ENCODE results near the gene FA2H.
"Not testable (repeated sequence)": the region's sequence is repeated elsewhere in the genome, so short reads cannot be mapped to it uniquely, and the experiment has no call there.

The FA2H gene

DNA sequence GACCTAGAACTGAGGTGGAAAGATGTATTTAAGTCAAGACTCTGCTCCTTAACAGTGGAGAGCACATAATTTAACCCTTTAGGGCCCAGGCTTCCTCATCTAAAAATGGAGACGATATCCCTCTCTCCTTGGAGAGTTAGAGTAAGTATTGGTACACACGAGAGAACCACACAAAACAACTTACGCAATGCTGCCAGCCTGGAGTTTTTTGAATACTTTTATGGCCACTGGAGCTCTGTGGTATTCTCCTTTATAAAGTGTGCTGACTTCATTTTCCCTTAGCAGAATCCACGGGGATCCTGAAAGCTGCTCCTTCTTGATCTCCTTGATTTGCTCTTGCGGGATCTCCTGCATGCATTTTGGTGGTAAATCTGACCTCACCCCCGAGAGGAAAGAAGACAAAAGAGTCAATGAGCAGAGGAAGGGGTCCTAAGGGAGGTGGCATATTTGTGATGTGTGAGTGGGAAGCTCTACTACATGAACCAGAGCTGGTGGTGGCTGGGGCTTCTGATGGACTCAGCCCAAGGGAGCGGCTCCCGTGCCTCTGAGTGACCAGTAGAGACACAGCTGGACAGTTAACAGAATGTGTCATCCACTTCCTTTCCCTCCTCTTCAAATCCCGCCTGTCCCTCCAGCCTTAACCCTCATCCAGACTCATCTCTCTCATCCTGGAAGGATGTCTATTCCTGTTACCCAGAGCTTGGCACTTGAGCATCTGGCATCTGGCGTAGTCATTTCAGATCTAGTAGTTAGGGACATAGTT lies 83.3 kb downstream of the FA2H start:
- ChIA-PET CTCF (interaction anchor here (0.9 kb wide), 1 partner anchor 25 kb away, joined by 3 read pairs; no protein-coding TSS in a partner anchor), POLR2A (interaction anchor here (0.6 kb wide), 1 partner anchor 134 kb away, joined by 3 read pairs; no protein-coding TSS in a partner anchor)
- Histone ChIP-seq H3K4me3 (ENCODE audit: control insufficient read depth in 1 of 7, extremely low read depth in 1 of 7, insufficient read depth in 4 of 7, low read depth in 2 of 7, low read length in 6 of 7) (no peak overlapping the region), H3K27me3 (replicated peaks in 2 of 5; ENCODE audit: control insufficient read depth in 4 of 5, insufficient read depth in 5 of 5, low read length in 4 of 5) (no peaks in the 10 kb centered on the region), H3K9me3 (ENCODE audit: control extremely low read depth in 1 of 5, control insufficient read depth in 4 of 5, insufficient read depth in 2 of 5, low read depth in 1 of 5, low read length in 4 of 5) (no peaks in the 10 kb centered on the region), H3K36me3 (ENCODE audit: control insufficient read depth in 4 of 4, insufficient read depth in 4 of 4, low read length in 3 of 4) (peaks cover 12 to 63% (median 42%) of the 10 kb centered on the region in 4 experiments), H3K27ac (ENCODE audit: insufficient read depth in 1 of 2, low read depth in 1 of 2, low read length in 2 of 2, poor library complexity in 1 of 2, severe bottlenecking in 2 of 2) (no peak overlapping the region), H3K4me1 (ENCODE audit: control extremely low read depth in 1 of 4, control insufficient read depth in 4 of 4, insufficient read depth in 4 of 4, low read length in 3 of 4) (peaks cover 0 to 4% (median 4%) of the 10 kb centered on the region in 4 experiments)
- no peak for DNase-seq
- 96% methylated on average over 6 of the region's 10 CpGs for WGBS (ENCODE audit: insufficient coverage)

DNA sequence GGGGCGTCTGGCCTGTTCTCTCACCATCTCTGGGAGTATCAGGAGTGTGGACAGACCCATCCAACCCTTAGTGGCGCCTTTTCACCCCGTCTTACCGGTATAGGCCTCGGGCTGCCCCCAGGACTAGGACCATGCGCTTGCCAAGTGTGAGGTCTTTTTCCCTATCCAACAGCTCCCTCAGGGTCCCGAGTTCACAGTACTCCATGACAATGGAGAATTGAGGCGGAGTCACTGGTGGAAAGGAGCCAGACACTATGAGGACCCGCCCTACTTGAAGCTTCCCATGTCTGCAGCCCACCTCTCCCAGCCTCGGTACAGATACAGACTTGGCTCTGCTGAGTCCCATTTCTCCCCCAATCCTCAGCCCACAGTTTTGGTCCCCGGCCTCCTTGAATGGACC lies 92.1 kb downstream of the FA2H start:
- WGBS (ENCODE audit: insufficient coverage) = 95% methylated on average over 11 of the region's 11 CpGs
- H3K9me3 ChIP-seq (ENCODE audit: control extremely low read depth in 1 of 5, control insufficient read depth in 4 of 5, insufficient read depth in 2 of 5, low read depth in 1 of 5, low read length in 4 of 5) = no peaks in the 10 kb centered on the region
- peaks cover 0 to 5% (median 0%) of the 10 kb centered on the region in 4 experiments for H3K4me1 ChIP-seq (ENCODE audit: control extremely low read depth in 1 of 4, control insufficient read depth in 4 of 4, insufficient read depth in 4 of 4, low read length in 3 of 4)
- DNase-seq = no peak
- CTCF ChIA-PET = interaction anchor here (1.3 to 1.4 kb wide), 2 partner anchors 10 to 31 kb away, joined by 3 to 4 read pairs; no protein-coding TSS in a partner anchor
- peaks cover 12 to 68% (median 41%) of the 10 kb centered on the region in 4 experiments for H3K36me3 ChIP-seq (ENCODE audit: control insufficient read depth in 4 of 4, insufficient read depth in 4 of 4, low read length in 3 of 4)
- H3K4me3 ChIP-seq (ENCODE audit: control insufficient read depth in 1 of 7, extremely low read depth in 1 of 7, insufficient read depth in 4 of 7, low read depth in 2 of 7, low read length in 6 of 7) = no peak overlapping the region
- POLR2A ChIA-PET = no interaction called here
- H3K27me3 ChIP-seq (replicated peaks in 2 of 5; ENCODE audit: control insufficient read depth in 4 of 5, insufficient read depth in 5 of 5, low read length in 4 of 5) = no peaks in the 10 kb centered on the region
- no peak overlapping the region for H3K27ac ChIP-seq (ENCODE audit: insufficient read depth in 1 of 2, low read depth in 1 of 2, low read length in 2 of 2, poor library complexity in 1 of 2, severe bottlenecking in 2 of 2)

- Histone ChIP-seq H3K27me3 (replicated peaks in 2 of 5; ENCODE audit: control insufficient read depth in 4 of 5, insufficient read depth in 5 of 5, low read length in 4 of 5) (no peaks in the 10 kb centered on the region), H3K36me3 (ENCODE audit: control insufficient read depth in 4 of 4, insufficient read depth in 4 of 4, low read length in 3 of 4) (peaks cover 12 to 68% (median 44%) of the 10 kb centered on the region in 4 experiments), H3K27ac (ENCODE audit: insufficient read depth in 1 of 2, low read depth in 1 of 2, low read length in 2 of 2, poor library complexity in 1 of 2, severe bottlenecking in 2 of 2) (no peak overlapping the region), H3K9me3 (ENCODE audit: control extremely low read depth in 1 of 5, control insufficient read depth in 4 of 5, insufficient read depth in 2 of 5, low read depth in 1 of 5, low read length in 4 of 5) (no peaks in the 10 kb centered on the region), H3K4me3 (ENCODE audit: control insufficient read depth in 1 of 7, extremely low read depth in 1 of 7, insufficient read depth in 4 of 7, low read depth in 2 of 7, low read length in 6 of 7) (no peak overlapping the region), H3K4me1 (ENCODE audit: control extremely low read depth in 1 of 4, control insufficient read depth in 4 of 4, insufficient read depth in 4 of 4, low read length in 3 of 4) (peaks cover 0 to 5% (median 0%) of the 10 kb centered on the region in 4 experiments)
- no peak for DNase-seq
- CTCF ChIA-PET = interaction anchor here (1.0 kb wide), 1 partner anchor 12 kb away, joined by 3 read pairs; no protein-coding TSS in a partner anchor
- POLR2A ChIA-PET = no interaction called here
- WGBS (ENCODE audit: insufficient coverage) = 96% methylated on average over 4 of the region's 6 CpGs
These were observed 93.9 kb downstream of the FA2H start for GRCh38 chr16:74680681-74681080.

GRCh38 chr16:74679983-74680382 lies 94.6 kb downstream of the FA2H start:
- Histone ChIP-seq H3K4me1 (ENCODE audit: control extremely low read depth in 1 of 4, control insufficient read depth in 4 of 4, insufficient read depth in 4 of 4, low read length in 3 of 4) (peaks cover 0 to 5% (median 0%) of the 10 kb centered on the region in 4 experiments), H3K27me3 (replicated peaks in 2 of 5; ENCODE audit: control insufficient read depth in 4 of 5, insufficient read depth in 5 of 5, low read length in 4 of 5) (no peaks in the 10 kb centered on the region), H3K36me3 (ENCODE audit: control insufficient read depth in 4 of 4, insufficient read depth in 4 of 4, low read length in 3 of 4) (peaks cover 12 to 68% (median 40%) of the 10 kb centered on the region in 4 experiments), H3K4me3 (ENCODE audit: control insufficient read depth in 1 of 7, extremely low read depth in 1 of 7, insufficient read depth in 4 of 7, low read depth in 2 of 7, low read length in 6 of 7) (no peak overlapping the region), H3K9me3 (ENCODE audit: control extremely low read depth in 1 of 5, control insufficient read depth in 4 of 5, insufficient read depth in 2 of 5, low read depth in 1 of 5, low read length in 4 of 5) (no peaks in the 10 kb centered on the region), H3K27ac (ENCODE audit: insufficient read depth in 1 of 2, low read depth in 1 of 2, low read length in 2 of 2, poor library complexity in 1 of 2, severe bottlenecking in 2 of 2) (no peak overlapping the region)
- no peak for DNase-seq
- ChIA-PET POLR2A (no interaction called here), CTCF (interaction anchor here (1.0 kb wide), 1 partner anchor 12 kb away, joined by 3 read pairs; no protein-coding TSS in a partner anchor)
- WGBS (ENCODE audit: insufficient coverage) = 33% methylated on average over 1 of the region's 2 CpGs

DNA sequence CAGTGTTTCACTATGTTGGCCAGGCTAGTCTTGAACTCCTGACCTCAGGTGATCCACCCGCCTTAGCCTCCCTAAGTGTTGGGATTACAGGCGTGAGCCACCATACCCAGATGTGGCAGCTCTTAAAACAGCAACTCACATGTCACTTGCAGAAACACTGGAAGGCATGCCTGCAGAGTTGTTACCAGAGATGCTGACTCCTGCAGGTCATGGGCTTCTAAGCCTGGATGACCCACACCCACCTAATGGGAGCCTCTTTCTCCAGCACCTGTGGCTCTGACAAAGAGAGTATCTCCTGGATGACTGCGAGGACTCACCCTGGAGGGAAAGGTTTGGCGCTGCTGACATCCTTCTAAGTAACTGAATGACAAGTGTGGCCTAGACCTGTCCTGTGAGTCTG lies 96.8 kb downstream of the FA2H start:
- ChIA-PET POLR2A (no interaction called here), CTCF (no interaction called here)
- DNase-seq = no peak
- H3K27me3 ChIP-seq (replicated peaks in 2 of 5; ENCODE audit: control insufficient read depth in 4 of 5, insufficient read depth in 5 of 5, low read length in 4 of 5) = no peaks in the 10 kb centered on the region
- no peaks in the 10 kb centered on the region for H3K9me3 ChIP-seq (ENCODE audit: control extremely low read depth in 1 of 5, control insufficient read depth in 4 of 5, insufficient read depth in 2 of 5, low read depth in 1 of 5, low read length in 4 of 5)
- 100% methylated on average over 3 of the region's 4 CpGs for WGBS (ENCODE audit: insufficient coverage)
- H3K36me3 ChIP-seq (ENCODE audit: control insufficient read depth in 4 of 4, insufficient read depth in 4 of 4, low read length in 3 of 4) = peaks cover 12 to 80% (median 43%) of the 10 kb centered on the region in 4 experiments
- no peaks in the 10 kb centered on the region for H3K4me1 ChIP-seq (ENCODE audit: control extremely low read depth in 1 of 4, control insufficient read depth in 4 of 4, insufficient read depth in 4 of 4, low read length in 3 of 4)
- H3K4me3 ChIP-seq (ENCODE audit: control insufficient read depth in 1 of 7, extremely low read depth in 1 of 7, insufficient read depth in 4 of 7, low read depth in 2 of 7, low read length in 6 of 7) = no peak overlapping the region
- H3K27ac ChIP-seq (ENCODE audit: insufficient read depth in 1 of 2, low read depth in 1 of 2, low read length in 2 of 2, poor library complexity in 1 of 2, severe bottlenecking in 2 of 2) = no peak overlapping the region

DNA sequence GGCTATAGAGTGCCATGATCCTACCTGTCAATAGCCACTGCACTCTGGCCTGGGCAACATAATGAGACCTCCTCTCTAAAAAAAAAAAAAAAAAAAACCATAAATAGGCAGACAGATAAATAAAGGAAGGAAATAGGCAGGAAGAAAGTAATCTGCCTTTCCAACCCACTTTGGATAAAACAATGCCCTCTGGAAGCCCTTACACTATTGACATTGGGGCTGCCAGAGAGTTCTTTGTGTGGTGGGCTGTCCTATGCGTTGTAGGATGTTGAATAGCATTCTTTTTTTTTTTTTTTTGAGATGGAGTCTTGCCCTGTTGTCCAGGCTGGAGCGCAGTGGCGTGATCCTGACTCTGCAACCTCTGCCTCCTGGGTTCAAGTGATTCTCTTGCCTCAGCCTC lies 100.7 kb downstream of the FA2H start:
- Histone ChIP-seq H3K36me3 (ENCODE audit: control insufficient read depth in 4 of 4, insufficient read depth in 4 of 4, low read length in 3 of 4) (peaks cover 12 to 71% (median 39%) of the 10 kb centered on the region in 4 experiments), H3K4me3 (ENCODE audit: control insufficient read depth in 1 of 7, extremely low read depth in 1 of 7, insufficient read depth in 4 of 7, low read depth in 2 of 7, low read length in 6 of 7) (no peak overlapping the region), H3K27ac (ENCODE audit: insufficient read depth in 1 of 2, low read depth in 1 of 2, low read length in 2 of 2, poor library complexity in 1 of 2, severe bottlenecking in 2 of 2) (no peak overlapping the region), H3K27me3 (replicated peaks in 2 of 5; ENCODE audit: control insufficient read depth in 4 of 5, insufficient read depth in 5 of 5, low read length in 4 of 5) (no peaks in the 10 kb centered on the region), H3K9me3 (ENCODE audit: control extremely low read depth in 1 of 5, control insufficient read depth in 4 of 5, insufficient read depth in 2 of 5, low read depth in 1 of 5, low read length in 4 of 5) (no peaks in the 10 kb centered on the region), H3K4me1 (ENCODE audit: control extremely low read depth in 1 of 4, control insufficient read depth in 4 of 4, insufficient read depth in 4 of 4, low read length in 3 of 4) (no peaks in the 10 kb centered on the region)
- ChIA-PET CTCF (no interaction called here), POLR2A (no interaction called here)
- 100% methylated on average over 1 of the region's 3 CpGs for WGBS (ENCODE audit: insufficient coverage)
- no peak for DNase-seq

- POLR2A ChIA-PET = not testable (repeated sequence)
These were observed 105.7 kb downstream of the FA2H start for GRCh38 chr16:74668877-74669276.

More at GRCh38 chr16:74668877-74669276, 105.7 kb downstream of the FA2H start:
- H3K27ac ChIP-seq (ENCODE audit: insufficient read depth in 1 of 2, low read depth in 1 of 2, low read length in 2 of 2, poor library complexity in 1 of 2, severe bottlenecking in 2 of 2); H3K27me3 ChIP-seq (replicated peaks in 2 of 5; ENCODE audit: control insufficient read depth in 4 of 5, insufficient read depth in 5 of 5, low read length in 4 of 5); H3K9me3 ChIP-seq (ENCODE audit: control extremely low read depth in 1 of 5, control insufficient read depth in 4 of 5, insufficient read depth in 2 of 5, low read depth in 1 of 5, low read length in 4 of 5); H3K4me3 ChIP-seq (ENCODE audit: control insufficient read depth in 1 of 7, extremely low read depth in 1 of 7, insufficient read depth in 4 of 7, low read depth in 2 of 7, low read length in 6 of 7); DNase-seq: not testable (repeated sequence)
- Histone ChIP-seq H3K4me1 (ENCODE audit: control extremely low read depth in 1 of 4, control insufficient read depth in 4 of 4, insufficient read depth in 4 of 4, low read length in 3 of 4) (peaks cover 8 to 20% (median 13%) of the 10 kb centered on the region in 4 experiments), H3K36me3 (ENCODE audit: control insufficient read depth in 4 of 4, insufficient read depth in 4 of 4, low read length in 3 of 4) (peaks cover 8 to 40% (median 27%) of the 10 kb centered on the region in 4 experiments)
- 100% methylated on average over 4 of the region's 10 CpGs for WGBS (ENCODE audit: insufficient coverage)
- CTCF ChIA-PET = interaction anchor here (1.3 kb wide), 1 partner anchor 12 kb away, joined by 3 read pairs; no protein-coding TSS in a partner anchor
